GM12892 (cell line): ENCODE data around the gene L1CAM.

Source experiments
- DNase-seq: peaks from one replicate; pipeline ENCODE4 v3.0.0; 2011; ENCODE audit not compliant: insufficient read length
- FAIRE-seq: peaks from 2 replicates; lab custom pipeline; 2011; peaks lifted over from hg19 to GRCh38; lab: Jason Lieb, UNC
- POLR2A ChIP-seq: IDR thresholded peaks from 2 replicates; pipeline ENCODE4 v1.6.1; 2011; ENCODE audit warnings: low read depth, low read length, control low read depth
- POLR2AphosphoS5 ChIP-seq: IDR thresholded peaks from 2 replicates; pipeline ENCODE4 v1.6.1; 2011; ENCODE audit warnings: low read depth, low read length, control low read depth
- TAF1 ChIP-seq: IDR thresholded peaks from 2 replicates; pipeline ENCODE4 v1.6.1; 2011; ENCODE audit warnings: low read depth, mild to moderate bottlenecking, control low read depth, low read length, borderline replicate concordance

Gene L1CAM

GRCh38 chrX:153921511-153922446 is 35.8 kb upstream of the L1CAM start:
- no peak for FAIRE-seq
- no peak for TF ChIP-seq POLR2AphosphoS5
- no peak for TF ChIP-seq POLR2A
- TF ChIP-seq TAF1: no peak
- no peak for DNase-seq

- FAIRE-seq: no peak
- TF ChIP-seq TAF1 (no peak), POLR2AphosphoS5 (no peak)
These were observed 35.1 kb upstream of the L1CAM start for GRCh38 chrX:153921070-153921469.

DNA sequence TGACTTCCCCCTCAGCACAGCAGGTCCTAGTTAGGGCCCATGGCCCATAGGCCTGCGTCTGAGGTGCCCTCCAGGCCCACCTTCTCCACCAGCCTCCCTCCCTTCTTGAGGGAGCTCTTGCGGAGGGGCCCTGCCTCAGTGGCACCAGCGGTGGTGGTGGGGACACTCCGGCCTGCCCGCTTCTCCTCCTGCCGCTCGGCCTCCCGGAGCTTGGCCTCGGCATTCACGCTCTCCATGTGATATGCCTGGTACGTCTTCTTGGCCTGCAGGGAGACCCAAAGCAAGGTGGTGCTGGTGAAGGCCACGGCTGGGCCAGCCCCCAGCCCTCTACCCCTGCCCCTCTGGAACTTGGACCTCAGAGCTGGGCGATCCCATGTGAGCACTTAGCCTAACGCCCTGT is 34.6 kb upstream of the L1CAM start:
- DNase-seq (no peak), FAIRE-seq (no peak)
- TF ChIP-seq TAF1: no peak
- TF ChIP-seq POLR2AphosphoS5: no peak
- TF ChIP-seq POLR2A: no peak

More at GRCh38 chrX:153921070-153921469, 35.1 kb upstream of the L1CAM start:
- DNase-seq: no peak

GRCh38 chrX:153919281-153919680 is 33.3 kb upstream of the L1CAM start:
- FAIRE-seq (no peak), DNase-seq (no peak)
- TF ChIP-seq POLR2A: no peak
- no peak for TF ChIP-seq TAF1
- TF ChIP-seq POLR2AphosphoS5: no peak

DNA sequence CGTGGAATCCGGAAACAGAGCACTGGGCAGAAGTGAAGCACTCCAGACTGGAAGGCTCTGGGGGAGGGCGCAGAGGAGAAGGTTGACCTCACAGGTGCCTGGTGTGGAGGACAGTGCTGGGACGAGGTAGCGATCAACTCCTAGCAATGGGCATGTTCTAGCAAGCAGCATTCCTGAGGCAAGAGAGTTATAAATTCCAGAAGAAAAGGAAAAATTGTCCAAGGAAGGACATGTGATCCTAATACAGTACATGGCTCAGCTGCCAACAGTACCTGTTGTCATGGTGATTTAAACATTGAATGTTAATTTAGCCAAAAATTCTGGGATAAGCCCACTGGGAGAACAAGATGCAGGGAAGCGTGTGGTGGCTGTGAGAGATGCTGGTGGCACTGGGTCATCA is 31.9 kb upstream of the L1CAM start:
- FAIRE-seq (no peak), DNase-seq (no peak)
- TF ChIP-seq POLR2AphosphoS5 (no peak), TAF1 (no peak), POLR2A (no peak)

- FAIRE-seq (no peak), DNase-seq (no peak)
- TF ChIP-seq POLR2A (no peak), POLR2AphosphoS5 (no peak), TAF1 (no peak)
These were observed 27.7 kb upstream of the L1CAM start for GRCh38 chrX:153913701-153914100.

- TF ChIP-seq POLR2A (no peak), POLR2AphosphoS5 (no peak), TAF1 (no peak)
These were observed 27.2 kb upstream of the L1CAM start for GRCh38 chrX:153913211-153913610.

DNA sequence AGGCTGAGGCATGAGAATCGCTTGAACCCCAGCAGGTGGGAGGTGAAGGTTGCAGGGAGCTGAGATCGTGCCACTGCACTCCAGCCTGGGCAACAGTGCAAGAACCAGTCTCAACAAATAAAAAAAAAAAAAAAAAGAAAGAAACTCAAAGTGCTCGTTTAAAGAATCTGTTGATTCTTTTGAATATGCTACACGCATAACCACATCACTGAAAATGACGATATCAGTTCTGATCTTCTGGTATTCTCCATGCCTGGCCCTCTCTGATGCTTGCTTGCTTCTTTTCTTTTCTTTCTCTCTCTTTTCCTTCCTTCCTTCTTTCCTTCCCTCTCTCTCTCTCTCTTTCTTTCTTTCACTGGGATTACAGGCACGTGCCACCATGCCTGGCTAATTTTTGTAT is 25.8 kb upstream of the L1CAM start:
- no peak for FAIRE-seq
- DNase-seq: no peak
- TF ChIP-seq POLR2A (no peak), TAF1 (no peak), POLR2AphosphoS5 (no peak)

More at GRCh38 chrX:153913211-153913610, 27.2 kb upstream of the L1CAM start:
- DNase-seq (no peak), FAIRE-seq (no peak)

GRCh38 chrX:153910446-153910845 is 24.5 kb upstream of the L1CAM start:
- FAIRE-seq (no peak), DNase-seq (no peak)
- no peak for TF ChIP-seq POLR2A
- TF ChIP-seq TAF1: no peak
- no peak for TF ChIP-seq POLR2AphosphoS5

GRCh38 chrX:153909980-153910360 is 24.0 kb upstream of the L1CAM start:
- FAIRE-seq: no peak
- TF ChIP-seq POLR2AphosphoS5 (no peak), TAF1 (no peak), POLR2A (no peak)
- DNase-seq: no peak

- DNase-seq (no peak), FAIRE-seq (no peak)
- TF ChIP-seq POLR2AphosphoS5 (no peak), POLR2A (no peak), TAF1 (no peak)
These were observed 23.3 kb upstream of the L1CAM start for GRCh38 chrX:153909024-153909979.

GRCh38 chrX:153908219-153908860 is 22.4 kb upstream of the L1CAM start:
- no peak for DNase-seq
- FAIRE-seq: no peak
- TF ChIP-seq POLR2AphosphoS5 (no peak), TAF1 (no peak), POLR2A (no peak)
